Dermis microvascular lymphatic vessel endothelial cell (primary cell): ENCODE data around the gene MSRB2. TPM values are rescaled to one million over a fixed set of nuclear protein-coding genes. Genes with fewer than 3 reads are reported as not detected.

Source experiments
- total RNA-seq: library from RNA; depleted of rRNA; stranded (reverse); fragments of >200 nt; gene quantifications from 2 replicates; pipeline ENCODE4 v1.2.1, GENCODE V29; 2014

MSRB2 gene
- total RNA-seq, 1 donor from 2014 or later = 9.0 TPM

Other genes starting within 250 kb of the MSRB2 start
- gene ARMC3, start 167.5 kb upstream of the MSRB2 start, total RNA-seq = not detected in 2 replicates
- not detected in 2 replicates for gene PTF1A, start 96.7 kb downstream of the MSRB2 start, total RNA-seq
- gene C10orf67, start 249.2 kb downstream of the MSRB2 start, total RNA-seq = not detected in 2 replicates